ENCODE results near the gene CLEC12A.

GRCh38 chr12:9948606-9949296, 22.5 kb upstream of the CLEC12A start:
- TF ChIP-seq RAD21 (IDR thresholded peaks at IDR 0.05) (no peak), MAX (IDR thresholded peaks at IDR 0.05) (no peak), CTCF (IDR thresholded peaks at IDR 0.05; ENCODE audit: low read depth, low read length, missing input control) (no peak), REST (IDR thresholded peaks at IDR 0.05) (no peak), YY1 (IDR thresholded peaks at IDR 0.05) (no peak), RXRA (IDR thresholded peaks at IDR 0.05) (no peak)

Measured in liver (tissue), 3 donors.